ENCODE measurements around the gene LRWD1.

LRWD1 gene

DNA sequence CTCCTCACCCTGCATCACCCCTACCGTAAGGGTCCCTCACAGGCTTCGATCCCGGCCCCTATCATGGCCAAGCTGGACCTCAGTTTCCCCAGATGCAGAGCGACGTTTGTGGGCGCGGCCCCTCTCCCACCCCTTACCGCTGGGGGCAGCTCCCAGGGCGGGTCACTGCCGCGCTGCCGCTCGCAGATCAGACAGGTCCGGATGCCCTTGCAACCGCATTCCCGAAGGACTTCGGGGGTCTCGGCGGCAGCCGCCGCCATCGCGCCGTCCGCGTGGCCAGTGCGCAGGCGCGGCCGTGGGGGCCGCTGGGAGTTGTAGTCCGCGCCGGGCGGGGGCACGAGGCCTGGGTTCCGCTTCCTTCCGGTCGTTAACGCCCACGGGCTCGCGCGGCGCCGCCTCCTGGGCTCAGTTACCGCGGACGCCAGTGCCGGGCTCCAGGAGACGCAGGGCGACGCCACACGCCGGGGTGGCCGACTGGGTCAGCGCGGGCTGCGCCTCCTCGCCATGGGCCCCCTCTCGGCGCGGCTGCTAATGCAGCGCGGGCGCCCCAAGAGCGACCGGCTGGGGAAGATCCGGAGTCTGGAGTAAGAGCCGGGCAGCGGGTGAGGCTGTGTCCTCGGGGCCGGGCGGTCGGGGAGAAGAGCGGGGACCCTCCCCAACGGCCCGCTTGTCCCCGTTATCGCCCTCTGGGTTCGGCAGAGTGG is at the start of gene LRWD1, which contains the start of gene ALKBH4:
Gene LRWD1 (plus strand): TSS at position 408 of the 704 bp plus-strand sequence. CDS start 97 bp downstream, at position 505.
Gene ALKBH4 (minus strand): TSS at position 287 of the 704 bp plus-strand sequence. CDS start 27 bp downstream, at position 260.
- DNase-seq (ENCODE audit: low read depth) = peak; percentile 84

DNA sequence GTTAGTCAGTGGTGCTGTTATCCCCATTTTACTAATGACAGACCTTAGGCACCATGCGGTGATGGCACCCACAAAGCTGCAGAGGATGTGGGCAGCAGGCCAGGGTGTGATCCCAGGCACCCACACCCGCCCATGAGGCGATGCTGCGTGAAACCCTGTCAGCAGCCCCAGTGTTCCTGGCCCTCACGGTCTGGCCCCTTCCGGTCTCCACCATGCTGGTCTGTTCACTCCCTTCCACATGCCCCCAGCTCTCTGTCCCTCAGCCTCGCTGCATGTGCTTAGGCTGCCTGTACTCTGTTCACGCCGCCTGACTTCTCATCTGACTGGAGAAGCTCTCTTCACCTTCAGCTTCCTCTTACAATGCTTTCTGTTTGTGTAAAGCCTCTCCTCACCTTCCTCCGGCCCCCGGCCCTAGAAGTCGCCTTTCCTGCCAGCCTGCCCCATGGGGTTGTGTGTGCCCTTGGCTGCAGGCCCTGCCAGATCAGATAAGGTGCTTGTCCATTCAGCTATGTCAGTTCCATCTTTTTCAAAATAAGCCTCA is 49.0 kb upstream of the LRWD1 start:
- peak; percentile 20 for DNase-seq (ENCODE audit: low read depth)

DNA sequence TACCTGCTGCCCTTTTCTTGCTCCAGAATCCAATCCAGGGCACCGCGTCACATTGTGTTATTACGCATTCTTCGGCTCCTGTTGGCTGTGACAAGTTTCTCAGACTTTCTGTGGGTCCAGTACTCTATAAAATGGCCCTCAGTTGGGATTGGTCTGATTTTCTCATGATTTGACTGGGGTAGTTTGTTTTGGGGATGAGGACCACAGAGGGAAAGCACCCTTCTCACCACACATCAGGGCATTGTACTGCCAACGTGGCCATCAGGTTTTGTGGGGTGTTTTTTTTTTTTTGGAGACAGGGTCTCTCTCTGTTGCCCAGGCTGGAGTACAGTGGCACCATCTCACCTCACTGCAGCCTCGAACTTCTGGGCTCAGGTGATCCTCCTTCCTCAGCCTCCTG is 48.4 kb upstream of the LRWD1 start:
- DNase-seq (ENCODE audit: low read depth) = no peak

DNA sequence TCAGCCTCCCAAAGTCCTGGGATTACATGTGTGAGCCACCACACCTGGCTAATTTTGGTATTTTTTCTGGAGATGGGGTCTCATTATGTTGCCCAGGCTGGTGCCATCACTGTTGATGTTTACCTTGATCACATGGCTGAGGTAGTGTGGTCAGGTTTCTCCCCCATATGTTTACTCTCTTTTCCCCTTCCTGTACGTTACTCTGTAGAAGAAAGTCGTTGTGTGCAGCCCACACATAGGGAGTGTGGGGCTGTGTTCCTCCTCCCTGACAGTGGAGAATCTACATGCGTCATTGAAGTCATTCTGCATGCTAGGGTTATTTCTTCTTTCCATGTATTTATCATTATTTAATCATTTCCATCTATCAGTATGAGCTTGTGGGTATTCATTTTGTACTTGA is 47.7 kb upstream of the LRWD1 start:
- DNase-seq (ENCODE audit: low read depth) = no peak

DNA sequence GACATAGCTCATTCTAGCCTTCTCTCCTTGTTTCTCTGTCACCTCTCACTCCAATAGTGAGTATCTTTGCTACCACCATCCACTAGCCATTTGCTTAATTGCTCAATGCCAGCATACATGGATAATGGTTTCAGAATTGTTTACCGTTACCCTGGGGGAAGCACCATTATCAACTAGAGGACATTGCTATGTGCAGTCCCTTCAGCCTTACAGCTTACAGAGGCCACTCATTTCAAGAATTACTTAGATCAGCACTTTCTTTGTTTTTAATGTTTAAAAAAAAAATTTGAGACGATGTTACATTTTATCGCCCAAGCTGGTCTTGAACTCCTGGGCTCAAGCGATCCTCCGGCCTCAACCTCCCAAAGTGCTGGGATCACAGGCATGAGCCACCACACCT is 46.2 kb upstream of the LRWD1 start:
- DNase-seq (ENCODE audit: low read depth) = no peak

DNA sequence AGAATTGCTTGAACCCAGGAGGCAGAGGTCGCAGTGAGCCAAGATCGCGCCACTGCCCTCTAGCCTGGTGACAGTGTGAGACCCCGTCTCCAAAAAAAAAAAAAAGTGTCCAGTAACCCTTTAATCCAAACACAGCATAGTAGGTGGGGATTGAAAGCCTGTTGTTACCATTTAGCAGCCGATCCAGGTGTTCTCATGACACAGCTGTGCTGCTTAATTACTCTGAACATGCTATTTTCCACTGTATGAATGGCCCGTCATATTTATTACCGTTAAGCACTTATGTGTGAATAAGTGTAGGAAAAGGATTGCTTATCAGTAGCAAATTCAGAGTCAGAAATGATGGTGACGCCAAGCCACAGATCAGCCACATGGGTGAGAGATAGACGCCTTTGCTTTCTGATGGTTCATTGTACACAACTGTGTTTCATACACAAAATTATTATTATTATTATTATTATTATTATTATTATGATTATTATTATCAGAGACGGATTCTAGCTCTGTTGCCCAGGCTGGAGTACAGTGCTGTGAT is 43.0 kb upstream of the LRWD1 start:
- DNase-seq (ENCODE audit: low read depth) = no peak

DNA sequence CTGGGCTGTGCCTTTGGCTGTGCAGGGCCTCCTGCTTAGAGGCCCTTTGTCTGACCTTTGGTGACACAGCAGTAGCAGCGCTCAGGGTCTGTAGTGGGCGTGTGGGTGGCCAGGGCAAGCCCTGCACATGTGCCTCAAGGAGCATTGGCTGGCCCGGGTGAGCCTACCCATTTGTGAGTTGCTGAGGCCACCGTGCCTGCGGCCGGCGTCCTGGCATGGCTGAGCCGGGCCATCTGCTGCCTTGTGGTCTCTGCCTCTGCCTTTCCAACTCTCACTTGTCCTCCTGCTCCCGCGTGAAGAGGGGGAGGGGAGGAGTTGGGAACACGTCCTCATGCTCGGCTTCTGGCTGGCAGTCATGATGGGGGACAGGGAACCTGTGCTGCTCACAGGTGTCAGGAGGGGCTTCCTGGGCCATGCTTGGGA is 40.6 kb upstream of the LRWD1 start:
- DNase-seq (ENCODE audit: low read depth) = no peak

DNA sequence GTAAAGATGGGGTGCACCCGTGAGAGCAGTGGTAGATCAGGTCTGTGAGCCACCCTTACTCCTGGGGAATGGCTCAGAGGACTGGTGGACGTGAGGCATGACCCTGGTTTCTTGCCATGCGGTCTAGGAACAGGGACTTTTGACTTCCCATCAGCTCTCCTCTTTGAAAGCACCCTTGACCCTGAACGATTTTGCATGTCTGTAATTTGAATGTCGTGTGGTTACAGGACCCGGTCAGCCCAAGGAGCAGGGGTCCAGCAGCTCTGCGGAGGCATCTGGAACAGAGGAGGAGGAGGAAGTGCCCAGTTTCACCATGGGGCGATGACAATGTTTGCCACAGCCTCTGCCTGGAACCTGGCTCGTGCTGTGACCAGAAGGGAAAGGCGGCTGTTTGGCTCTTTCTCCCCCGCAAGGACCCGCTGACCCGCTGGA is 40.0 kb upstream of the LRWD1 start:
- no peak for DNase-seq (ENCODE audit: low read depth)

DNA sequence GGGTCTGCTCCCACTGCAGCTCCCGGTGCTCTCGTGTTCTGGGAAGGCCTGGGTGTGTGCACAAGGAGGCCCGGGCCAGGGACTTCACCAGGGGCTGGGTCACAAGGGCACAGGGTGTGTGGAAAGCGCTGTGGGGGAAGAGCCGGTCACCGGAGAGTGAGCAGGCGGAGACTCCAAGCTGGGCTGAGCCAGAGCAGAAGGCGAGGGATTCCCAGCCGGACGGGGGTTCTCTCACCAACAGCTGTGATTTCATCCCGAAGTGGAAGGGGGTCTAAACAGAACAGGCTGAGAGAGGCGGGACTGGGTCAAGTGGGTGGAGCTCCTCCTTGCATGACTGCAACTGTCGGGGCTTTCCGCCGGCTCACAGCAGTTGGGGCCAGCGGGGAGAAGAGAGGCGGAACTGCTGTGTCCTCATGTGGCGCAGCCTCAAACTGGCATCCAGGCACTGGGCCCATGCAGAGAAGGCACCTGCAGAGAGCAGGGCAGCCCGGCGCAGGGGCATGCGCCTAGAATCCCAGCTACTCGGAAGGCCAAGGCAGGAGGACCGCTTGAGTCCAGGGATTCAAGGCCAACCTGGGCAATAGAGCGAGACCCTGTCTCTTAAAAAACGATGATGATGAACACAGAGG is 39.0 kb upstream of the LRWD1 start:
- DNase-seq (ENCODE audit: low read depth) = peak; percentile 68

DNA sequence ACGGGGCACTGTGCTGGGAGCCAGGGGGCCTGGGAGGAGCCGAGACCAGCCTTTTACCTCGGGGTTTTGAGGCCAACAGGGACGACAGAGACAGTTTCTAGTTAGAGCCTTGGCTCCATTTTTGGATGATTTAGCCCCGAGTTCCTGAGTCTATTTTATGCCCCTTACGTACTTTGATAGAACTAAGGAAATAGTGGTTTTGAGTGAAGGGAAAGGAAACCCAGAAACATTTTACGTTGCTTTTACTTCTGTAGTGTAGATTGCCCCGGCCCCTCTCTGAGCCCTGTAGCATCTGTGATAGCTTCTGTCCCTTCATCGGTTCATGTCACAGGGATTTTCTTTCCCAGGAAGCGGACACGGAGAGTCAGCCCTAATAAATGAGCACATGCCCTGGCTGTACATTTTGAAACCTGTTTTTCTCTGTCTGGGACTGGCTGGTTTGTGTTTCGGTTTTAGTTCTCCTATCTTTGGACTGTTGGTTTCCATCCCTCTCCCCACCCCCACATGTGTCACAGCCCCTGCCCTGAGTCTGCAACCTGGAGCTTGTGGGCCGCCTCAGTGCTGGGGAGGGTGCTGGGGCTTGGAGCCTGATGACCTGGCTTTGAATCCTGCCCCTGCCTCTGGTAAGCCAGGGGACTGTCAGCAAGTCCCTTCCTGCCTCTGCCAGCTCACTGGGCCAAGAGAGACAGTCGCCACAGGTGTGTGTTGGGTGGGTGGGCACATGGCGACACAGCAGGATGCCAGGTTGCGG is 38.3 kb upstream of the LRWD1 start:
- peak; percentile 33 for DNase-seq (ENCODE audit: low read depth)

DNA sequence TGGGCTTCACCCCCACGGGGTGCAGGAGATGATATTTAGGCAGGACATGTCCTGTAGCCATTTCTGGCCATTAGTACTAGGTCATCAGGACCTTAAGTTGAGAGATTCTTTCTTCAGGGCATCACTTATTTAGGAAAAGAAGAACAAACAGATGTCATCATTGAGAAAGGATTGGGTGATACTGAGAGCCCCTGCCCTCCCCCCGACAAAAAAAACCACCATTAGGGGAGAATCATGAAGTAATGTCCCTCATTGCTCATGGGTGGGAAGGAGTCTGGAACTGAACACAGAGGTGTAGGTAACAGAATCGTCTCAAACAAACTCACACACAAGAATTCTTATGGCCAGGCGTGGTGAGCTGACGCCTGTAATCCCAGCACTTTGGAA is 37.8 kb upstream of the LRWD1 start:
- no peak for DNase-seq (ENCODE audit: low read depth)

DNA sequence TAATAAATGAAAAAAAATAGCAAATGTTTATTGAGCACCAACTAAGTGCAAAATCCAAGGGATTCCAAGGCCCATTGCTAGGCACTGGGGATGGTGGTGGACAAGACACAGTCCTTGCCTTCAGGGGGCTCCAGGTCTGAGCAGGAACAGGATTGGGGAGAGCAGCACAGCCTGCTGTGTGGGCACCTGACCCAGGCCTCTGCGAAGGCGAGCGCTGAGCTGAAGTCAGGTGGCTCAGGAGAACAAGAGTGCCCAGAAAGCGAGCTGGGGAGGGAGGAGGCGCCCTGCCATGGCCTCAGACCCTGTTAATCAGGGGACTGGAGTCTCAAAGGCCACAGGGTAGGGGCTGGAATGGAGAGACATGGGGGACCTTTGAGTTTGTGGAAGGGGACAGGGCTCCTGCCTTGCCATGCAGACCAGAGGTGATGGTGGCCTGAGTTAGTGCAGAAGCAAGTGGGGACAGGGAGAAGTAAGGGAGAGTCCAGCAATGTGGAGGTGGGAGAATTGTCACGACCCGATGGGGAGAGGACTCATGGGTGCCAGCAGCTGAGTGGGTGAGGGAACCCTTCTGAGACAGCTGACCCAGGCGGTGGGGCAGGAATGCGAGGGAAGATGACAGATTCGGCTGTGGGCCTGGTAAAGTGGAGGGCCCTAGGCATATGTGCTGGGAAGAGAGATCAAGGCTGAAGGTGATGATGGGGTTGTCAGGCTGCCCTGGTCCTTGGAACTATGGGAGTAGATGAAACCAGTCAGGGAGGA is 35.5 kb upstream of the LRWD1 start:
- DNase-seq (ENCODE audit: low read depth) = no peak

DNA sequence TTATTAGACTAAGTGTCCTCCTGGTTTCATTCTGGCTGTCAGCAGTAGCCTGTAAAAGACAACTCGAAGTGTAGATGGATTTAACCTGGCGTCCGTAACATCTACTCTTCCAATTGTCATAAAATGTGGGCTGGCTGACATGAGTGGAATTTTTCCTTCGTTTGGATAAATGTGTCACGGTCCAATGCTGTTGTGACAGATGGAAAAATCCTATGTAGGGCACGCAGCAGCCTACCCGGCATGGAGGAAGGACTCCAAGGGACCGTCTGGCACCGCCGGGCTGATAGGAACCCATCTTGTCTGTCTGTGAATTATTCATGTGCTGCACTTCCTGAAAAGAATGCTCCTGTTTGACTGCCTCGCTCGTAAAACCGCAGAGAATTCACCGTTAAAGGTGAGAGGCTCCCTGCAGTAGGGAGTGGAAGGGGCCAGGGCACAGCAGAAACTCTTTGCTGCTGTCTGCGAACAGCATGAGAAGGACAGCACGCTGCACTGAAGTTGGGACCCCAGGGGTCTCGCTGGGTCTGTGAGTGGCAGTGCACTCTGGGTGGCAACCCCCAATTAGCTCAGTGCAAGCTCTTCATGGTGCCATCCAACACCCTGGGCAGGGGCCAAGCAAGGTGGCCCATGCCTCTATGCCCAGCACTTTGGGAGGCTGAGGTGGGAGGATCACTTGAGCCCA is 33.0 kb upstream of the LRWD1 start:
- peak; percentile 16 for DNase-seq (ENCODE audit: low read depth)

DNA sequence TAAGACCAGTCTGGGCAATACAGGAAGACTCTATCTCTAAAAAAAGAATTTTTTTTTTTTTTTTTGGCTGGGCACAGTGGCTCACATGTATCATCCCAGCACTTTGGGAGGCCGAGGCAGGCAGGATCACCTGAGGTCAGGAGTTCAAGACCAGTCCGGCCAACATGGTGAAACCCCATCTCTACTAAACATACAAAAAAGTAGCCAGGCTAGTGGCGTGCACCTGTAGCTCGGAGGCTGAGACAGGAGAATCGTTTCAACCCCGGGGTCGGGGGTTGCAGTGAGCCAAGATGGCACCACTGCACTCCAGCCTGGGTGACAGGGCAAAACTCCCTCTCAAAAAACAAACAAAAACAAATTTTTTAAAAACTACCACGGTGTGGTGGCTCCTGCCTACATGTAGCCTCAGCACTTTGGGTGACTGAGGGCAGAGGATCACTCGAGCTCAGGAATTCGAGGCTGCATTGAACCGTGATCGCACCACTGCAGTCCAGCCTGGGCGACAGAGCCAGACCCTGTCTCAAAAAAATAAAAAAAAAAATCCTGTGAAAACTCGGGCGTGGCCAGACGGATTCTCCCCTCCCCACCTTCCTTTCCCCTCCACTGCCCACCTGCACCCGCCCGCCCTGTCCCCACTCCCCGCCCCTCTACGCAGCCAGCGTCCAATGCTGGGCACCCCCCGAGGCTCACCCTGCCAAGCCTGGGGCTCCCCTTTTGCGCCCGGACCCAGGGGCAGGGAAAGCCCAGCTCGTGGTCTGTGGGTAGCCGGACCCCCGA is 32.2 kb upstream of the LRWD1 start:
- DNase-seq (ENCODE audit: low read depth) = no peak

DNA sequence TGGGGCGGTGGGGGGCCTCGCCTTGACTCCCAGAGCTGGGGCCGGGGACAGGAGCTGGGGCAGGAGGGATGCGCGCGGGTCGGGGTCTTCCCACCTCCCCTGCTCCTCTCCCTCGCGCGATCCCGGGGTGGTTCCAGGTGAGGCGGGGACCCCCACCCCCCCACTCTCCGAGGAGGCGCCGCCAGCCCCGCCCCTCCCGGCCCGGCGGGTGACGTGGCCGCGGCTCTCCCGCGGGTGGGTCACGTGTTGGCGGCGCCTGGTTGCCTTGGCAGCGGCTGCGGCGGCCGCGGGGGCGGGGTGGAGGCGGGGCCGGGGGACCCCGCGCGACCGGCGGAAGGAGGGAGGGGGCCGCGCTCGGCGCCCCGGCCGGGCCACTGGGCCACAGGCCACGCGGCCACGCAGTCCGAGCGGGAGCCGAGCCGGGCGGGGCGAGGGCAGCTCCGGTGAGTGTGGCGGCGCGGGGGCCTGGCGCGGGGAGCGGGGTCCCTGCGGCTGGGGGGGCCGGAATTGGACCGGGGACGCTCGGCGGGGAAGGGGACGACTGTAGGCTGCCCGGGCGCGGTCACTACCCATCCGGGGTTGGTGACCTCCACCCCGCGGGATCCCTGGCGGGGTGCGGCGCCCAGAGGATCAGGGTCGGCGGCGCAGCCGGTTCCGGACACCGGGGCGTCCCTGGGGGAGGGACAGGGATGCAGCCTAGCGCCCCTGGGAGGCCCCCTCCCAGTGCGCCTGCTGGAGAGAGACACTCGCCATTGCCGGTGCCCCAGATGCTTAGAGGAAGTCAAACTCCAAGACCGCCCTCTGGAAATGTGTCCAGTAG is 31.4 kb upstream of the LRWD1 start, which contains the start of gene ORAI2:
Gene ORAI2 (plus strand): TSS at position 357 of the 820 bp plus-strand sequence. CDS start 5,382 bp downstream, outside the sequence.
- DNase-seq (ENCODE audit: low read depth) = peak; percentile 75

DNA sequence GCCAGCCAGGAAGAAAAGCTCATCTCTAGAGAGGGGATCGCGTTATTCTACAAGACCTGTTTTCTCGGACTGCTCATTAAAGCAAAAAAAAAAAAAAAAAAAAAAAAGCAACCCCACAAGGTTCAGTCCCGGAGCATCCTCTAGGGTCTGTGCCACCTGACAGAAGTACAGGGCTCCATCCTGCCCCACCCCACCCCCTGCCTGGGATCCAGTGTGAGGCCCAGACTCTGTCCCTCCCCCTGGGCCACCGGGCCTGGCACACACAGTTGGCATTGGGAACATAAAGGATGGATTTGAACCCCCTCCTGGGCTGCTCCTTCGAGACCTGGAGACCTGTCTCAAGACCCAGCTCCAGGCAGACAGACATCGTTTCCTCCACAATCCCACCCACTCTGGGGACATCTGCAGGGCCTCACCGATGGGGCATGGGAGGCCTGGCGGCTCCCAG is 30.7 kb upstream of the LRWD1 start:
- no peak for DNase-seq (ENCODE audit: low read depth)

DNA sequence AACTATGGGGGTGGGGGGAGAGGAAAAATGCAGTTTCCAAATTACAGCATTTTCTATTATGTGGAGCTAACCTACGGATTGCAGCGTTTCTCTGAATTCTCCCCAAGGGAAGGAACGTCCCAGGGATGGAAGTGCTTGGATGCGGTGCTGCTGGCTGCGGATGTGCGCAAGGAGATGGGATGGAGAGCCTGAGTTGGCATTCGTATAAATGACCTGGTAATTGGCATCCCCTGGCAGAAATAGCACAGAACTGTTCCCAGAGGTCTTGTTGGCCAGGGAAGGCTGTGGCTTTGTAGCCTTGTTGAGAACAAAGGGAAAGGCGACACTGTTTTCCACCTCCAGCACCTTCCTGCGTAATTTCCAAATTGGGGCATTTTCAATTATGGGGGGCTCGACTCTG is 28.7 kb upstream of the LRWD1 start:
- no peak for DNase-seq (ENCODE audit: low read depth)

DNA sequence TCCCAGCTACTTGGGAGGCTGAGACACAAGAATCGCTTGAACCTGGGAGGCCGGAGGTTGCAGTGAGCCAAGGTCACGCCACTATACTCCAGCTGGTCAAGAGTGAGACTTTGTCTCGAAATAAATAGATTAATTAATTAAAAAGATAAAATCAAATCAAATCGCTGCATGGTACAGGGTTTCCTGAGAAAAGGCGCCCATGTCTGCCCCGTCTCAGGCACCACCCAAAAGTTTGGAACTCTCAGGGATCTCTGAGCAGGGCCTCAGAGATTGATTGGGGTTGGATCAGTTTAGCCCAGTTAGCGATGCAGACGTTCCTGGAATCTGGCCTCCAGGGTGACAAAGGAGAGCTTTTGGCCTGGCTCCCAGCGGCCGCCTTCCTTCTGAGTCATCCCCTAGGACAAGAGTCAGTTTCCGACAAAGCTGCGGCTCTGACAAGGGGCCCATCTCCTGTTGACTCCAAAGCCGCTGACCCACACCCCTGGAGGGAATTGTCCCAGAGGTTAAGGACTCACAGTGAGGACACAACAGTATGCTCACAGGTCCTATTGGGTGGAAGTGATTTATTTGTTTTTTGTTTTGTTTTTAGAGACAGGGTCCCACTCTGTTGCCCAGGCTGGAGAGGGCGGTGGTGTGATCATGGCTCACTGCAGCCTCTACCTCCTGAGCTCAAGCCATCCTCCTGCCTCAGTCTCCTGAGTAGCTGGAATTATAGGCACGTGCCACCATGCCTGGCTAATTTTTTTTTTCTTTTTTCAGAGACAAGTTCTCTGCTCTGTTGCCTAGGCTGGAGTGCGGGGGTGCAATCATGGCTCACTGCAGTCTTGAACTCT is 24.6 kb upstream of the LRWD1 start:
- no peak for DNase-seq (ENCODE audit: low read depth)

Measured in stimulated activated CD8-positive, alpha-beta memory T cell treated with anti-CD3 and anti-CD28 coated beads, Interleukin-15, amount 100 ng/mL, for 1 hour (primary cell).